Skin of body (tissue), 2 donors: Measurements from ENCODE around the gene PTH2R. TPM values are rescaled to one million over a fixed set of nuclear protein-coding genes. Genes with fewer than 3 reads are reported as not detected.
"Not testable (repeated sequence)": the region's sequence is repeated elsewhere in the genome, so short reads cannot be mapped to it uniquely, and the experiment has no call there.

Experiments used
- DNase-seq: peaks from one replicate; lab custom pipeline; 2025; lab: John Stamatoyannopoulos, UW
- total RNA-seq: library from RNA; depleted of rRNA; stranded (reverse); fragments of >200 nt; gene quantifications from one replicate; pipeline ENCODE4 v1.2.3, GENCODE V29; 2014

PTH2R gene
- 0.10 TPM for total RNA-seq

GRCh38 chr2:208406474-208407451, at the start of gene PTH2R:
Gene PTH2R, plus strand, starts transcription at chr2:208406792. Its CDS starts 252 bp downstream, at chr2:208407044.
- DNase-seq, result no peak

GRCh38 chr2:208356846-208357574, 49.6 kb upstream of the PTH2R start:
- no peak for DNase-seq

- DNase-seq, result no peak
Observed at GRCh38 chr2:208358758-208359631, 47.6 kb upstream of the PTH2R start.

- no peak for DNase-seq
Observed at GRCh38 chr2:208359632-208359986, 47.0 kb upstream of the PTH2R start.

GRCh38 chr2:208360259-208361076, 46.1 kb upstream of the PTH2R start:
- DNase-seq, result no peak

- DNase-seq, result no peak
Observed at GRCh38 chr2:208361077-208361441, 45.5 kb upstream of the PTH2R start.

- no peak for DNase-seq
Observed at GRCh38 chr2:208363485-208363884, 43.1 kb upstream of the PTH2R start.

GRCh38 chr2:208366215-208367127, 40.1 kb upstream of the PTH2R start:
- no peak for DNase-seq

GRCh38 chr2:208369091-208369490, 37.5 kb upstream of the PTH2R start:
- no peak for DNase-seq

GRCh38 chr2:208370881-208371633, 35.5 kb upstream of the PTH2R start:
- DNase-seq, result no peak

GRCh38 chr2:208371634-208371935, 35.0 kb upstream of the PTH2R start:
- DNase-seq, result no peak

GRCh38 chr2:208373460-208374089, 33.0 kb upstream of the PTH2R start:
- no peak for DNase-seq

- no peak for DNase-seq
Observed at GRCh38 chr2:208375491-208376068, 31.0 kb upstream of the PTH2R start.

- DNase-seq, result not testable (repeated sequence)
Observed at GRCh38 chr2:208377344-208377860, 29.2 kb upstream of the PTH2R start.

GRCh38 chr2:208379192-208379591, 27.4 kb upstream of the PTH2R start:
- DNase-seq, result no peak

GRCh38 chr2:208384637-208385036, 22.0 kb upstream of the PTH2R start:
- DNase-seq, result no peak

- DNase-seq, result no peak
Observed at GRCh38 chr2:208386541-208386940, 20.1 kb upstream of the PTH2R start.

- DNase-seq, result no peak
Observed at GRCh38 chr2:208389940-208390339, 16.7 kb upstream of the PTH2R start.
